ENCODE data around the gene STK10. TPM values are rescaled to one million over a fixed set of nuclear protein-coding genes. Genes with fewer than 3 reads are reported as not detected.
A peak's percentile ranks its signal among the peaks of the same experiment; 100 is the strongest.

The STK10 gene
- total RNA-seq, 1 donor from 2014 or later = 60.2 TPM

DNA sequence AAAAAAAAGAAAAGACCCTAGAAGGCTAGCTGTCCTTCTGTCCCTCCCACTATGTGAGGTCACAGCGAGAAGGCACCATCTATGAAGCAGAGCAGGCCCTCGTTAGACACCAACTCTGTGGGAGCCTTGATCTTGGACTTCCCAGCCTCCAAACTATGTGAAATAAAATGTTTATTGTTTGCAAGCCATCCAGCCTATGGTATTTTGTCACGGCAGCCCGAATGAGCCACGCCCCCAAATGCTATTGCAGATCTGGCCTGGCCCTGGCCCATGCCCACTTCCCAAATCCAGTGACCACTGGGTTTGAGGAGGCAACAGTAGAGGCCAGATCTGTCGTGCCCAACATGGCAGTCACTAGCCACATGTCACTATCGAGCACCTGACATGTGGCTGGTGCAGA lies 10.8 kb downstream of the STK10 start:
- Mint-ChIP-seq H3K9me3 (ENCODE audit: unreplicated experiment) (no peaks in the 10 kb centered on the region), H3K36me3 (ENCODE audit: low read depth, unreplicated experiment) (peaks cover 14% of the 10 kb centered on the region), H3K27ac (ENCODE audit: unreplicated experiment) (no peak overlapping the region), H3K4me3 (ENCODE audit: unreplicated experiment) (no peak overlapping the region), H3K4me1 (ENCODE audit: low read depth, unreplicated experiment) (peaks cover 26% of the 10 kb centered on the region), H3K27me3 (ENCODE audit: low read depth, unreplicated experiment) (no peaks in the 10 kb centered on the region)
- H3K36me3 ChIP-seq (ENCODE audit: insufficient read depth, low read length) = no peaks in the 10 kb centered on the region
- H3K4me1 ChIP-seq (ENCODE audit: insufficient read depth, low read length) = peaks cover 46% of the 10 kb centered on the region
- no peaks in the 10 kb centered on the region for H3K9me3 ChIP-seq (ENCODE audit: insufficient read depth, low read depth, low read length)
- H2AFZ ChIP-seq (ENCODE audit: low read depth, low read length) = no peak overlapping the region
- no peak overlapping the region for H3K4me2 ChIP-seq (ENCODE audit: low read length)
- H4K20me1 ChIP-seq (ENCODE audit: insufficient read depth, low read length) = peaks cover 82% of the 10 kb centered on the region
- H3K79me2 ChIP-seq (ENCODE audit: insufficient read depth, low read length) = peaks cover 79% of the 10 kb centered on the region
- H3K4me3 ChIP-seq (ENCODE audit: insufficient read depth, low read depth, low read length) = no peak overlapping the region
- TF ChIP-seq EZH2 (IDR thresholded peaks at IDR 0.05; ENCODE audit: insufficient read depth, low read length) (no peak), CTCF (IDR thresholded peaks at IDR 0.05; ENCODE audit: insufficient read depth, low read depth, low read length) (no peak)
- DNase-seq (ENCODE audit: low read depth) (no peak), FAIRE-seq (no peak)
- H3K27ac ChIP-seq (ENCODE audit: low read depth, low read length) = no peak overlapping the region
- no peak overlapping the region for H3K9ac ChIP-seq (ENCODE audit: low read length)
- H3K27me3 ChIP-seq (ENCODE audit: insufficient read depth, low read length) = no peaks in the 10 kb centered on the region

- Histone ChIP-seq H4K20me1 (ENCODE audit: insufficient read depth, low read length) (peaks cover 88% of the 10 kb centered on the region), H2AFZ (ENCODE audit: low read depth, low read length) (no peak overlapping the region), H3K36me3 (ENCODE audit: insufficient read depth, low read length) (no peaks in the 10 kb centered on the region), H3K79me2 (ENCODE audit: insufficient read depth, low read length) (peaks cover 78% of the 10 kb centered on the region), H3K27ac (ENCODE audit: low read depth, low read length) (no peak overlapping the region), H3K27me3 (ENCODE audit: insufficient read depth, low read length) (no peaks in the 10 kb centered on the region), H3K4me1 (ENCODE audit: insufficient read depth, low read length) (peaks cover 46% of the 10 kb centered on the region), H3K4me2 (ENCODE audit: low read length) (no peak overlapping the region), H3K9me3 (ENCODE audit: insufficient read depth, low read depth, low read length) (no peaks in the 10 kb centered on the region), H3K4me3 (ENCODE audit: insufficient read depth, low read depth, low read length) (no peak overlapping the region), H3K9ac (ENCODE audit: low read length) (no peak overlapping the region)
- Mint-ChIP-seq H3K27me3 (ENCODE audit: low read depth, unreplicated experiment) (no peaks in the 10 kb centered on the region), H3K27ac (ENCODE audit: unreplicated experiment) (no peak overlapping the region), H3K36me3 (ENCODE audit: low read depth, unreplicated experiment) (peaks cover 12% of the 10 kb centered on the region), H3K9me3 (ENCODE audit: unreplicated experiment) (no peaks in the 10 kb centered on the region), H3K4me3 (ENCODE audit: unreplicated experiment) (no peak overlapping the region), H3K4me1 (ENCODE audit: low read depth, unreplicated experiment) (peaks cover 26% of the 10 kb centered on the region)
- no peak for FAIRE-seq
- no peak for DNase-seq (ENCODE audit: low read depth)
- no peak for TF ChIP-seq CTCF (IDR thresholded peaks at IDR 0.05; ENCODE audit: insufficient read depth, low read depth, low read length)
- TF ChIP-seq EZH2 (IDR thresholded peaks at IDR 0.05; ENCODE audit: insufficient read depth, low read length) = no peak
Measured at GRCh38 chr5:172175263-172175719, 12.7 kb downstream of the STK10 start.

- Histone ChIP-seq H3K79me2 (ENCODE audit: insufficient read depth, low read length) (peaks cover 79% of the 10 kb centered on the region), H2AFZ (ENCODE audit: low read depth, low read length) (no peak overlapping the region), H3K9ac (ENCODE audit: low read length) (peak overlapping the region; percentile 53), H3K4me2 (ENCODE audit: low read length) (peak overlapping the region; percentile 57), H3K4me3 (ENCODE audit: insufficient read depth, low read depth, low read length) (no peak overlapping the region), H3K36me3 (ENCODE audit: insufficient read depth, low read length) (no peaks in the 10 kb centered on the region), H3K27me3 (ENCODE audit: insufficient read depth, low read length) (no peaks in the 10 kb centered on the region), H4K20me1 (ENCODE audit: insufficient read depth, low read length) (peaks cover 89% of the 10 kb centered on the region), H3K4me1 (ENCODE audit: insufficient read depth, low read length) (peaks cover 31% of the 10 kb centered on the region), H3K27ac (ENCODE audit: low read depth, low read length) (peak overlapping the region; percentile 64), H3K9me3 (ENCODE audit: insufficient read depth, low read depth, low read length) (no peaks in the 10 kb centered on the region)
- H3K4me3 Mint-ChIP-seq (ENCODE audit: unreplicated experiment) = no peak overlapping the region
- DNase-seq (ENCODE audit: low read depth) = peak; percentile 91
- peaks cover 18% of the 10 kb centered on the region for H3K4me1 Mint-ChIP-seq (ENCODE audit: low read depth, unreplicated experiment)
- no peak for FAIRE-seq
- no peaks in the 10 kb centered on the region for H3K9me3 Mint-ChIP-seq (ENCODE audit: unreplicated experiment)
- peaks cover 18% of the 10 kb centered on the region for H3K36me3 Mint-ChIP-seq (ENCODE audit: low read depth, unreplicated experiment)
- H3K27ac Mint-ChIP-seq (ENCODE audit: unreplicated experiment) = no peak overlapping the region
- TF ChIP-seq CTCF (IDR thresholded peaks at IDR 0.05; ENCODE audit: insufficient read depth, low read depth, low read length) = no peak
- no peak for TF ChIP-seq EZH2 (IDR thresholded peaks at IDR 0.05; ENCODE audit: insufficient read depth, low read length)
- no peaks in the 10 kb centered on the region for H3K27me3 Mint-ChIP-seq (ENCODE audit: low read depth, unreplicated experiment)
Measured at GRCh38 chr5:172173564-172174153, 14.4 kb downstream of the STK10 start.
